Nephron (organoid): ENCODE results near the gene SHKBP1.

Experiments
- H3K27ac Mint-ChIP-seq, 3 experiments: 2 replicates each; pipeline ENCODE4 v1.8.0; 2020; ENCODE audit warnings: mixed read lengths in 3 of 3, mild to moderate bottlenecking in 2 of 3, moderate library complexity in 1 of 3
- H3K27me3 Mint-ChIP-seq: 2 replicates; pipeline ENCODE4 v1.8.0; 2021; ENCODE audit warnings: low read depth, mild to moderate bottlenecking, moderate library complexity, mixed read lengths
- H3K36me3 Mint-ChIP-seq: 2 replicates; pipeline ENCODE4 v1.8.0; 2020; ENCODE audit warnings: low read depth, mixed read lengths
- H3K4me1 Mint-ChIP-seq: 2 replicates; pipeline ENCODE4 v1.8.0; 2020; ENCODE audit warnings: mixed read lengths
- H3K4me3 Mint-ChIP-seq, 3 experiments: 2 replicates each; pipeline ENCODE4 v1.8.0; 2020; ENCODE audit warnings: mild to moderate bottlenecking in 3 of 3, mixed read lengths in 3 of 3, moderate library complexity in 2 of 3
- H3K9me3 Mint-ChIP-seq: 2 replicates; pipeline ENCODE4 v1.8.0; 2020; ENCODE audit warnings: mixed read lengths
- CTCF ChIP-seq, 3 experiments: fragments of 200-600 bp; sonication (generic); IDR thresholded peaks; one replicate each; pipeline ENCODE4 v1.5.0; 2021; ENCODE audit warnings: antibody characterized with exemption in 3 of 3; ENCODE audit not compliant: unreplicated experiment in 3 of 3

SHKBP1 gene

DNA sequence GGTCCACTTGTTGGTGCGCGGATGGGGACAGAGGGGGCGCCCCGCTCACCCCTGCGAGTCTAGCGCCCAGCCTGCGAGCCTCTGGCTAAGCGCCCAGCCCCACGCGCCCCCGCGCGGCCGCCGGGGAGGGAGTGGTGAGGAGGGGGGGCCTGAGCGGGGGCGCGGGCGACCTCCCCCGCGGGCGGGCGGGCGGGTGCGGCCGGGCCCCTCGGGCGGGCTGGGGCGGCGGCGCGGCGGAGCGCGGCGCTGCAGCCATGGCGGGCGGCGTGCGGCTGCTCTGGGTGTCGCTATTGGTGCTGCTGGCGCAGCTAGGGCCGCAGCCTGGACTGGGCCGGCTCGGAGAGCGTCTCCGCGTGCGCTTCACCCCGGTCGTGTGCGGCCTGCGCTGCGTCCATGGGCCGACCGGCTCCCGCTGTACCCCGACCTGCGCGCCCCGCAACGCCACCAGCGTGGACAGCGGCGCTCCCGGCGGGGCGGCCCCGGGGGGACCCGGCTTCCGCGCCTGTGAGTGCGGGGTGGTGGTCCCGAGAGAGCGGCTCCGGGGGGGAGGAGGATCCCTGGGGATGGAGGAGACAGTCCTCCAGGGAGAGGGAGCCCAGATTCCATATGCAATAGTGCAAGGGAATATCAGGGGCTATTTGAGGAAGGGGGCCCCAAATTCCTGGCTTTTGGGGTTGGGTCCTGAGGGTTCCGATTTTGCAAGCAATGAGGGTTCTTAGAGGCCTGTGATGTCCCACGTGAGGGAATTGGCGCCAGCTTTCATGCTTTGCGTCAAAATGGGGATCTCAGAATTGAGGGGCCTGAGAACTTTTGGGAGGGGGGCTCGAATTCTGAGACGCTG, 24.7 kb downstream of the SHKBP1 start, which contains the start of gene LTBP4:
LTBP4 (plus strand) TSS at position 236 of the 841 bp plus-strand sequence; CDS start at position 255, 19 bp downstream.
- TF ChIP-seq CTCF (IDR thresholded peaks at IDR 0.05; ENCODE audit: unreplicated experiment in 3 of 3): no peak
- Mint-ChIP-seq H3K4me3 (peak within 1 kb of the TSS; percentile 86 to 90 (median 88)), H3K4me1 (peaks cover 49% of the 10 kb centered on the region), H3K27ac (peak within 1 kb of the TSS; percentile 92 to 98 (median 97)), H3K9me3 (no peaks in the 10 kb centered on the region), H3K27me3 (peaks cover 40% of the 10 kb centered on the region), H3K36me3 (no peaks in the 10 kb centered on the region)

- Mint-ChIP-seq H3K4me3 (peak overlapping the region; percentile 79 to 87 (median 84)), H3K27ac (peak overlapping the region; percentile 96 to 98 (median 97)), H3K4me1 (peaks cover 54% of the 10 kb centered on the region), H3K9me3 (no peaks in the 10 kb centered on the region), H3K36me3 (no peaks in the 10 kb centered on the region), H3K27me3 (peaks cover 38% of the 10 kb centered on the region)
- no peak for TF ChIP-seq CTCF (IDR thresholded peaks at IDR 0.05; ENCODE audit: unreplicated experiment in 3 of 3)
Measured at GRCh38 chr19:40603071-40603388, 26.4 kb downstream of the SHKBP1 start.

GRCh38 chr19:40603389-40604170, 26.9 kb downstream of the SHKBP1 start:
- no peaks in the 10 kb centered on the region for H3K36me3 Mint-ChIP-seq

DNA sequence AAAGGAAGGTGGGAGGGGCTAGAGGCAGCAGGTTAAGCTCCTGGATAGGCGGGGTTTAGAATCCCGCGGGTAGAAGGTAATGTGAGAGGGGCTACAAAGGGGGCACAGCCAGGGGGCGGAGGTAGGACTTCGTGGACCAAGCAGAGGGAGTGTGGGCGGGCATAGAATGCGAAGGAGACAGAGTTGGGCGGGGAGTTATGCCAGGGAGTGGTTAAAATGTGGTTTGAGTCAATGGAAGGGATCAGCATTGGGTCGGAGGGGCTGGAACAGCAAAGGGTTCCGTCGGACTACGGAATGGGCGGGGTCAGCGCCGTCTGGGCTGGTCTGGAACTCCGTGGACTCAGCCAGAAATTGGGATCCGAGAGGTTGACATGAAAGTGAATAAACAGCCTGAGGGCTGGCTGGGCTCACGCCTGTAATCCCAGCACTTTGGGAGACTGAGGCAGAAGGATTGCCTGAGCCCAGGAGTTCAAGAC, 27.5 kb downstream of the SHKBP1 start:
- Mint-ChIP-seq H3K36me3 (peaks cover 4% of the 10 kb centered on the region), H3K27me3 (peaks cover 37% of the 10 kb centered on the region), H3K4me3 (peak overlapping the region; percentile 79 to 87 (median 84)), H3K4me1 (peaks cover 55% of the 10 kb centered on the region), H3K9me3 (no peaks in the 10 kb centered on the region), H3K27ac (peak overlapping the region; percentile 96 to 98 (median 97))
- TF ChIP-seq CTCF (IDR thresholded peaks at IDR 0.05; ENCODE audit: unreplicated experiment in 3 of 3): no peak

More at GRCh38 chr19:40603389-40604170, 26.9 kb downstream of the SHKBP1 start:
- peak overlapping the region; percentile 79 to 87 (median 84) for H3K4me3 Mint-ChIP-seq
- no peaks in the 10 kb centered on the region for H3K9me3 Mint-ChIP-seq
- TF ChIP-seq CTCF (IDR thresholded peaks at IDR 0.05; ENCODE audit: unreplicated experiment in 3 of 3): no peak
- H3K4me1 Mint-ChIP-seq: peaks cover 51% of the 10 kb centered on the region
- peak overlapping the region; percentile 96 to 98 (median 97) for H3K27ac Mint-ChIP-seq
- peaks cover 35% of the 10 kb centered on the region for H3K27me3 Mint-ChIP-seq

DNA sequence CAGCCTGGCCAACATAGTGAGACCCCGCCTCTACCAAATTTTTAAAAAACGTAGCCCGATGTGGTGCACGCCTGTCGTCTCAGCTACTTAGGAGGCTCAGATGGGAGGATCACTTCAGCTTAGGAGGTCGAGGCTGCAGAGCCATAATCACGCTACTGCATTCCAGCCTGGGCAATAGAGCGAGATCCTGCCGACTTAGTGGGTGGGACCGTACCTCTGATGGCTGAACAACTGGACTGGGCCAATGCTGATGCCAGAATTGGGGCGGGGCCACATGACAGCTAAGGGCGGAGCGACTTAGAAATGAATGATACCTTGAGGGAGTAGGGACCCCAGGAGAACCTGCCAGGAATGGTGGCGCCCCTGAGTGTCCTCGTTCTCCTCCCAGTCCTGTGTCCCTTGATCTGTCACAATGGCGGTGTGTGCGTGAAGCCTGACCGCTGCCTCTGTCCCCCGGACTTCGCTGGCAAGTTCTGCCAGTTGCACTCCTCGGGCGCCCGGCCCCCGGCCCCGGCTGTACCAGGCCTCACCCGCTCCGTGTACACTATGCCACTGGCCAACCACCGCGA, 28.1 kb downstream of the SHKBP1 start:
- Mint-ChIP-seq H3K36me3 (peaks cover 4% of the 10 kb centered on the region), H3K9me3 (no peaks in the 10 kb centered on the region), H3K4me1 (peaks cover 52% of the 10 kb centered on the region), H3K27me3 (peaks cover 34% of the 10 kb centered on the region), H3K4me3 (peak overlapping the region; percentile 79 to 87 (median 84)), H3K27ac (peak overlapping the region; percentile 61 to 97 (median 85))
- TF ChIP-seq CTCF (IDR thresholded peaks at IDR 0.05; ENCODE audit: unreplicated experiment in 3 of 3): no peak
